Fibroblast of the aortic adventitia (primary cell): Measurements from ENCODE around the gene RPL14. TPM values are rescaled to one million over a fixed set of nuclear protein-coding genes. Genes with fewer than 3 reads are reported as not detected.
"Not testable (repeated sequence)": the region's sequence is repeated elsewhere in the genome, so short reads cannot be mapped to it uniquely, and the experiment has no call there.

Experiments used
- DNase-seq: peaks from one replicate; pipeline ENCODE4 v3.0.0-alpha.2; 2010; ENCODE audit warnings: low read depth
- H3K4me3 ChIP-seq: 2 replicates; pipeline ENCODE4 v1.5.1; 2011; ENCODE audit warnings: low read depth, mild to moderate bottlenecking, control low read depth, low read length, moderate library complexity
- CTCF ChIP-seq: IDR thresholded peaks from 2 replicates; pipeline ENCODE4 v1.5.1; 2011; ENCODE audit warnings: mild to moderate bottlenecking, low read length, control low read depth, inconsistent platforms; ENCODE audit not compliant: insufficient read depth
- total RNA-seq: library from RNA; depleted of rRNA; stranded (reverse); fragments of >200 nt; gene quantifications from 2 replicates; pipeline ENCODE4 v1.2.3, GENCODE V29; 2012; ENCODE audit warnings: low replicate concordance

Gene RPL14
- total RNA-seq, 1 donor, result 722 TPM

- no peak for TF ChIP-seq CTCF
- DNase-seq, result no peak
- H3K4me3 ChIP-seq, result peak overlapping the region; percentile 92
Observed at GRCh38 chr3:40452562-40452875, 4.6 kb upstream of the RPL14 start.

GRCh38 chr3:40452876-40453730 is 4.0 kb upstream of the RPL14 start:
- TF ChIP-seq CTCF, result no peak
- peak overlapping the region; percentile 92 for H3K4me3 ChIP-seq
- DNase-seq, result peak; percentile 98

- no peak for DNase-seq
- peak overlapping the region; percentile 92 for H3K4me3 ChIP-seq
Observed at GRCh38 chr3:40453933-40454332, 3.2 kb upstream of the RPL14 start.

GRCh38 chr3:40455328-40455727 is 1.8 kb upstream of the RPL14 start:
- no peak for DNase-seq
- H3K4me3 ChIP-seq, result no peak overlapping the region
- no peak for TF ChIP-seq CTCF

More at GRCh38 chr3:40453933-40454332, 3.2 kb upstream of the RPL14 start:
- TF ChIP-seq CTCF, result no peak

- peak overlapping the region; percentile 85 for H3K4me3 ChIP-seq
- DNase-seq, result no peak
- no peak for TF ChIP-seq CTCF
Observed at GRCh38 chr3:40456279-40456939, 730 bp upstream of the RPL14 start.

- no peak for DNase-seq
- no peak for TF ChIP-seq CTCF
- H3K4me3 ChIP-seq, result peak overlapping the region; percentile 97
Observed at GRCh38 chr3:40458473-40458872, 1.3 kb downstream of the RPL14 start.

GRCh38 chr3:40460481-40460880 is 3.3 kb downstream of the RPL14 start:
- H3K4me3 ChIP-seq, DNase-seq: not testable (repeated sequence)
